HepG2 (cell line): ENCODE results near the gene SIVA1. TPM values are rescaled to one million over a fixed set of nuclear protein-coding genes. Genes with fewer than 3 reads are reported as not detected.

Experiments
- ARNT2 ChIP-seq: sonication (generic); formaldehyde crosslinking; IDR thresholded peaks from 2 replicates; pipeline ENCODE4 v1.8.0; 2022; ENCODE audit warnings: mild to moderate bottlenecking, low read depth, missing genetic modification reagents, moderate library complexity
- CSRNP2 ChIP-seq: sonication (generic); formaldehyde crosslinking; conservative IDR thresholded peaks from 2 replicates; pipeline ENCODE4 v1.8.0; 2022; ENCODE audit warnings: low read depth, missing genetic modification reagents
- EZH2 ChIP-seq: conservative IDR thresholded peaks from 2 replicates; pipeline ENCODE4 v1.6.1; 2012; ENCODE audit warnings: mild to moderate bottlenecking, low read depth, low read length, moderate library complexity
- FOXP1 ChIP-seq, 2 experiments: fragments of 450-650 bp in 1 of 2; IDR thresholded peaks; 2 replicates each; pipeline ENCODE4 v1.6.1; 2017 to 2018; ENCODE audit warnings: antibody characterized with exemption in 1 of 2
- GPN1 ChIP-seq: sonication (generic); formaldehyde crosslinking; IDR thresholded peaks from 2 replicates; pipeline ENCODE4 v1.5.1; 2020; ENCODE audit warnings: missing genetic modification reagents, borderline replicate concordance
- IKZF1 ChIP-seq: fragments of 450-650 bp; IDR thresholded peaks from 2 replicates; pipeline ENCODE4 v1.7.1; 2016
- IRX3 ChIP-seq: sonication (generic); formaldehyde crosslinking; IDR thresholded peaks from 2 replicates; pipeline ENCODE4 v1.8.1; 2023; ENCODE audit warnings: mild to moderate bottlenecking, low read depth, missing genetic modification reagents, borderline replicate concordance
- MEIS1 ChIP-seq: sonication (generic); formaldehyde crosslinking; IDR thresholded peaks from 2 replicates; pipeline ENCODE4 v1.9.0; 2021; ENCODE audit warnings: mild to moderate bottlenecking, missing genetic modification reagents, moderate library complexity, borderline replicate concordance
- NFE2 ChIP-seq: sonication (generic); formaldehyde crosslinking; IDR thresholded peaks from 2 replicates; pipeline ENCODE4 v1.4.0; 2020; ENCODE audit warnings: missing genetic modification reagents
- NFE2L1 ChIP-seq: sonication (generic); formaldehyde crosslinking; IDR thresholded peaks from 2 replicates; pipeline ENCODE4 v1.4.0; 2020; ENCODE audit warnings: missing genetic modification reagents, mild to moderate bottlenecking, borderline replicate concordance
- NFYB ChIP-seq: sonication (generic); formaldehyde crosslinking; IDR thresholded peaks from 2 replicates; pipeline ENCODE4 v1.4.0; 2020; ENCODE audit warnings: missing genetic modification reagents
- RBAK ChIP-seq: sonication (generic); formaldehyde crosslinking; IDR thresholded peaks from 2 replicates; pipeline ENCODE4 v1.5.1; 2020; ENCODE audit warnings: mild to moderate bottlenecking, missing genetic modification reagents
- RNF219 ChIP-seq: sonication (generic); formaldehyde crosslinking; IDR thresholded peaks from 2 replicates; pipeline ENCODE4 v1.5.0; 2020; ENCODE audit warnings: mild to moderate bottlenecking, missing genetic modification reagents
- SMAD1 ChIP-seq: sonication (generic); formaldehyde crosslinking; IDR thresholded peaks from 2 replicates; pipeline ENCODE4 v1.4.0; 2020; ENCODE audit warnings: missing genetic modification reagents, low read depth, mild to moderate bottlenecking, borderline replicate concordance
- SNAI1 ChIP-seq: sonication (generic); formaldehyde crosslinking; IDR thresholded peaks from 2 replicates; pipeline ENCODE4 v1.5.0; 2020; ENCODE audit warnings: mild to moderate bottlenecking, missing genetic modification reagents, borderline replicate concordance
- TFAP4 ChIP-seq: sonication (generic); IDR thresholded peaks from 2 replicates; pipeline ENCODE4 v1.6.1; 2016; ENCODE audit warnings: low read depth, borderline replicate concordance
- ZFP41 ChIP-seq: sonication (generic); formaldehyde crosslinking; IDR thresholded peaks from 2 replicates; pipeline ENCODE4 v1.4.0; 2020; ENCODE audit warnings: mild to moderate bottlenecking, missing genetic modification reagents, borderline replicate concordance
- ZFP82 ChIP-seq: sonication (generic); formaldehyde crosslinking; IDR thresholded peaks from 2 replicates; pipeline ENCODE4 v1.5.1; 2020; ENCODE audit warnings: mild to moderate bottlenecking, missing genetic modification reagents, borderline replicate concordance
- ZSCAN29 ChIP-seq: sonication (generic); formaldehyde crosslinking; conservative IDR thresholded peaks from 2 replicates; pipeline ENCODE4 v1.4.0; 2020; ENCODE audit warnings: mild to moderate bottlenecking, missing genetic modification reagents
- polyA plus RNA-seq, 8 experiments: library from polyadenylated mRNA; depleted of rRNA in 3 of 8; stranded (reverse) in 7 of 8; unstranded in 1 of 8; fragments of >200 nt; fragmentation: Illumina TruSeq in 4 of 8; extraction: Trizol in 4 of 8; gene quantifications; 2 replicates each; pipeline versions ENCODE4 v1.2.1 to v1.2.3, GENCODE V29; 2011 to 2016; ENCODE audit warnings: low read depth in 4 of 8, missing spikeins in 1 of 8, mixed read lengths in 1 of 8; ENCODE audit not compliant: insufficient read depth in 1 of 8
- total RNA-seq, 5 experiments: library from RNA; depleted of rRNA; stranded (reverse); fragments of >200 nt; fragmentation: Illumina TruSeq; extraction: Trizol; gene quantifications; 2 replicates each; pipeline ENCODE4 v1.2.3, GENCODE V29; 2016; ENCODE audit warnings: low read depth in 1 of 5
- TF ChIP-seq, protein P1 (sequence below): sonication (generic); formaldehyde crosslinking; IDR thresholded peaks from 2 replicates; pipeline ENCODE4 v1.4.0; 2020; ENCODE audit warnings: missing genetic modification reagents, borderline replicate concordance
- TF ChIP-seq, protein P2 (sequence below): IDR thresholded peaks from 2 replicates; pipeline ENCODE4 v1.6.1; 2016

The SIVA1 gene
- total and polyA plus RNA-seq, 2 of the 13 experiments (the other 11 are each of a cell fraction or from before 2014, with no cell fraction given), result 123 to 186 TPM

DNA sequence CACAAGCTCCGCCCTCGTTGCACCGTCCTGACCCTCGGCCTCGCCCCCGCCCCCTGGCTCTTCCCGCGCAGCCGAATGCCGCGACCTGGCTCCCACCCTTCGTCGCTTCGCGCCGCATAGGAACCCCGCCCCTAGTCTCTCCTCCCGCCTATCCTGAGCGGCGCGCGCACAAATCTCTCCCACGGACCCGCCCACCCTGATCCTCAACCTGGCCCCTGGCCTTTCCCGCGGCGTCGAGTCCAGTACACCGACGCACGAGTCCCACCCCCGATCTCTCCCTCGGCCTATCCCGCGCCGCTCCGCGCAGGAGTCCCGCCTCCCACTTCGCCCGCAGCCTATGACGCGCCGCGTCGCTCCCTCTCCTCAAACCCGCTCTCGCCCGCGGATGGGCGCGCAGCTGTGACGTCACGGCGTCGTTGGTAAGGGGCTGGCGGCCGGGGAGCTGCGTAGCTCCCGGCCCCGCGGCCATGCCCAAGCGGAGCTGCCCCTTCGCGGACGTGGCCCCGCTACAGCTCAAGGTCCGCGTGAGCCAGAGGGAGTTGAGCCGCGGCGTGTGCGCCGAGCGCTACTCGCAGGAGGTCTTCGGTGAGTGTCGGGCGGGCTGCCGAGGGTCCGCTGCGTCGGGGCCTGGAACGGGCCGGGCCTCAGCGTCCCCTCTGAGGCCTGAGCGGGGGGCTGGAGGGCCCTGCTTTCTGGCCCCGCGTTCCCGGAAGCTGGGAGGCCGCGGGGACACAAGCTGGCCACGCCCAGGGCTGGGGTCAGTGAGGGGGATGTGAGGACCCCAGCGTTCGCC lies at the start of gene SIVA1 (continued):
- TF ChIP-seq, protein P1, sequence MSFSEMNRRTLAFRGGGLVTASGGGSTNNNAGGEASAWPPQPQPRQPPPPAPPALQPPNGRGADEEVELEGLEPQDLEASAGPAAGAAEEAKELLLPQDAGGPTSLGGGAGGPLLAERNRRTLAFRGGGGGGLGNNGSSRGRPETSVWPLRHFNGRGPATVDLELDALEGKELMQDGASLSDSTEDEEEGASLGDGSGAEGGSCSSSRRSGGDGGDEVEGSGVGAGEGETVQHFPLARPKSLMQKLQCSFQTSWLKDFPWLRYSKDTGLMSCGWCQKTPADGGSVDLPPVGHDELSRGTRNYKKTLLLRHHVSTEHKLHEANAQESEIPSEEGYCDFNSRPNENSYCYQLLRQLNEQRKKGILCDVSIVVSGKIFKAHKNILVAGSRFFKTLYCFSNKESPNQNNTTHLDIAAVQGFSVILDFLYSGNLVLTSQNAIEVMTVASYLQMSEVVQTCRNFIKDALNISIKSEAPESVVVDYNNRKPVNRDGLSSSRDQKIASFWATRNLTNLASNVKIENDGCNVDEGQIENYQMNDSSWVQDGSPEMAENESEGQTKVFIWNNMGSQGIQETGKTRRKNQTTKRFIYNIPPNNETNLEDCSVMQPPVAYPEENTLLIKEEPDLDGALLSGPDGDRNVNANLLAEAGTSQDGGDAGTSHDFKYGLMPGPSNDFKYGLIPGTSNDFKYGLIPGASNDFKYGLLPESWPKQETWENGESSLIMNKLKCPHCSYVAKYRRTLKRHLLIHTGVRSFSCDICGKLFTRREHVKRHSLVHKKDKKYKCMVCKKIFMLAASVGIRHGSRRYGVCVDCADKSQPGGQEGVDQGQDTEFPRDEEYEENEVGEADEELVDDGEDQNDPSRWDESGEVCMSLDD, result no peak; the same call in 1 of the 2 replicates
- TF ChIP-seq, protein P2, sequence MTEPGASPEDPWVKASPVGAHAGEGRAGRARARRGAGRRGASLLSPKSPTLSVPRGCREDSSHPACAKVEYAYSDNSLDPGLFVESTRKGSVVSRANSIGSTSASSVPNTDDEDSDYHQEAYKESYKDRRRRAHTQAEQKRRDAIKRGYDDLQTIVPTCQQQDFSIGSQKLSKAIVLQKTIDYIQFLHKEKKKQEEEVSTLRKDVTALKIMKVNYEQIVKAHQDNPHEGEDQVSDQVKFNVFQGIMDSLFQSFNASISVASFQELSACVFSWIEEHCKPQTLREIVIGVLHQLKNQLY (CRISPR knock-in tag), result no peak
- TF ChIP-seq RNF219 (CRISPR knock-in tag) (no peak), IRX3 (peak; percentile 9), EZH2 (no peak), ZSCAN29 (CRISPR knock-in tag) (0 out of 2 replicates have a peak, but pooled peaks have one; percentile 27), SNAI1 (CRISPR knock-in tag) (no peak), TFAP4 (peak; percentile 24; the same call in 1 of the 2 replicates), GPN1 (no peak; the same call in 1 of the 2 replicates), NFYB (CRISPR knock-in tag) (peak; percentile 92), SMAD1 (peak; percentile 84; the same call in 1 of the 2 replicates), NFE2 (CRISPR knock-in tag) (no peak), MEIS1 (CRISPR knock-in tag) (peak; percentile 88), ZFP82 (CRISPR knock-in tag) (peak; percentile 59; the same call in 1 of the 2 replicates), IKZF1 (no peak), CSRNP2 (no peak), ARNT2 (CRISPR knock-in tag) (peak; percentile 87), RBAK (CRISPR knock-in tag) (peak; percentile 43; the same call in 1 of the 2 replicates), FOXP1 (IDR thresholded peaks at IDR 0.05) (no peak), FOXP1 (CRISPR knock-in tag; IDR thresholded peaks at IDR 0.05) (no peak), ZFP41 (CRISPR knock-in tag) (peak; percentile 71), NFE2L1 (CRISPR knock-in tag) (peak; percentile 75; the same call in 1 of the 2 replicates)
